Urinary bladder (tissue), 4 donors: ENCODE measurements around the gene ITLN2. TPM values are rescaled to one million over a fixed set of nuclear protein-coding genes. Genes with fewer than 3 reads are reported as not detected.
"Not testable (repeated sequence)": the region's sequence is repeated elsewhere in the genome, so short reads cannot be mapped to it uniquely, and the experiment has no call there.

ENCODE experiments used
- DNase-seq: peaks from one replicate; pipeline ENCODE4 v3.0.0-alpha.2; 2015; ENCODE audit errors: extremely low spot score
- H3K27ac ChIP-seq: one replicate; pipeline ENCODE4 v1.5.1; 2013; ENCODE audit warnings: low read depth, mild to moderate bottlenecking, moderate library complexity
- H3K36me3 ChIP-seq: one replicate; pipeline ENCODE4 v1.6.1; 2013; ENCODE audit warnings: mild to moderate bottlenecking, moderate library complexity; ENCODE audit not compliant: insufficient read depth
- H3K4me1 ChIP-seq: one replicate; pipeline ENCODE4 v1.6.1; 2013; ENCODE audit warnings: mild to moderate bottlenecking, moderate library complexity; ENCODE audit not compliant: insufficient read depth
- H3K4me3 ChIP-seq: one replicate; pipeline ENCODE4 v1.5.1; 2013; ENCODE audit warnings: low read depth, low read length
- WGBS: extraction: QIAGEN DNeasy Blood & Tissue Kit; methylation state at CpG from one replicate; pipeline ENCODE4 v1.1.7; 2013; 5-methylcytosine and 5-hydroxymethylcytosine counted together
- polyA plus RNA-seq: library from polyadenylated mRNA; stranded (reverse); fragments of 200-250 nt; gene quantifications from one replicate; pipeline ENCODE4 v1.2.3, GENCODE V29; 2013
- total RNA-seq: library from RNA; depleted of rRNA; stranded (reverse); fragments of >200 nt; gene quantifications from one replicate; pipeline ENCODE4 v1.2.3, GENCODE V29; 2014
- donor health status: healthy with polysubstance abuse.
- donor health status: healthy.

ITLN2 gene
- total and polyA plus RNA-seq, 2 donors = 0.37 TPM; not detected in 1

DNA sequence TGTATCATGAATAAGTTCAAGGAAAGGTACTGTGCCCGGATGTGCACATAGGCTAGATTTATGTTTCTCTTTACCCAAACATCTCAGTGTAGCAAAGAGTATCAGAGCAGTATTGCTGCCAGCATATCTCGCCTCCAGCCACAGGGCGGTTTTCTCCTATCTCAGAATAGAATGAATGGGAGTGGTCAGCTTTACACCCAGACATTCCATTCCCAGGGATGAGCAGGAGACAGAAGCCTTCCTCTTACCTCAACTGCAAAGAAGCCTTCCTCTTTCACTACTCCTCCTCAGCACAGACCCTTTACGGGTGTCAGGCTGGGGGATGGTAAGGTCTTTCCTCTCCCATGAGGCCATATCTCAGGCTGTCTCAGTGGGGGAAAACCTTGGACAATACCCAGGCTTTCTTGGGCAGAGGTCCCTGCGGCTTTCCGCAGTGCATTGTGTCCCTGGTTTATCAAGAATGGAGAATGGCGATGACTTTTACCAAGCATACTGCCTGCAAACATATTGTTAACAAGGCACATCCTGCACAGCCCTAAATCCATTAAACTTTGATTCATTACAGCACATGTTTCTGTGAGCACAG, 7.3 kb downstream of the ITLN2 start:
- DNase-seq, H3K4me3 ChIP-seq, H3K36me3 ChIP-seq, H3K4me1 ChIP-seq, H3K27ac ChIP-seq: not testable (repeated sequence)
- 32% methylated on average over 7 of the region's 7 CpGs for WGBS

DNA sequence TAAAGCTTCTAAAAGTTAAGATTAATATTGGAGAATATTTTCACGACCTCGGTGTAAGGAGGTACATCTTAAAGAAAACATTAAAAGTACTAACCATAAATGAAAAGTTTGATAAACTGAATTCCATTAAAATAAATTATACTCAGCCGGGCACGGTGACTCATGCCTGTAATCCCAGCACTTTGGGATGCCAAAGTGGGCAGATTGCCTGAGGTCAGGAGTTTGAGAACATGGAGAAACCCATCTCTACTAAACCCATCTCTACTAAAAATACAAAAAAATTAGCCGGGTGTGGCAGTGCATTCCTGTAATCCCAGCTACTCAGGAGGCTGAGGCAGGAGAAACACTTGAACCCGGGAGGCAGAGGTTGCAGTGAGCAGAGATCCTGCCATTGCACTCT, 8.7 kb downstream of the ITLN2 start:
- H3K36me3 ChIP-seq, H3K4me1 ChIP-seq, DNase-seq, H3K4me3 ChIP-seq, H3K27ac ChIP-seq: not testable (repeated sequence)
- WGBS = 62% methylated on average over 6 of the region's 6 CpGs

DNA sequence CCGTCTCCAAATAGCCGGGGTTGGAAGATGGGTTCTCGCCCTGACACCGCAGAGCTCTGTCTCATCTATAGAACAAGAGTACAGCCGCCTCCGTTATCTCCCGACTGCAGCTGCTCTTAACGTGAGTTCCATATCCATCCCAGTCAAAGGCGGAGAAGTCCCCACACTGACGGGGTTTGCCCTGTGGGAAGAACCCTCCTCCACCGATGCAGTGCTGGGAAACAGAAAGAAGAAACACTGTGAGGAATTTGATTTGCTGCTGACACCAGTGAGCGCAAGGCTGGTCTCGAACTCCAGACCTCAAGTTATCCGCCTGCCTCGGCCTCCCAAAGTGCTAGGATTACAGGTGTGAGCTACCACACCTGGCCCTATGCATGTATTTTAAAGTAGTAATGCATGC, 9.5 kb downstream of the ITLN2 start:
- WGBS = 81% methylated on average over 15 of the region's 15 CpGs
- Histone ChIP-seq H3K4me1 (no peaks in the 10 kb centered on the region), H3K4me3 (no peak overlapping the region), H3K27ac (no peak overlapping the region), H3K36me3 (no peaks in the 10 kb centered on the region)
- DNase-seq = no peak

DNA sequence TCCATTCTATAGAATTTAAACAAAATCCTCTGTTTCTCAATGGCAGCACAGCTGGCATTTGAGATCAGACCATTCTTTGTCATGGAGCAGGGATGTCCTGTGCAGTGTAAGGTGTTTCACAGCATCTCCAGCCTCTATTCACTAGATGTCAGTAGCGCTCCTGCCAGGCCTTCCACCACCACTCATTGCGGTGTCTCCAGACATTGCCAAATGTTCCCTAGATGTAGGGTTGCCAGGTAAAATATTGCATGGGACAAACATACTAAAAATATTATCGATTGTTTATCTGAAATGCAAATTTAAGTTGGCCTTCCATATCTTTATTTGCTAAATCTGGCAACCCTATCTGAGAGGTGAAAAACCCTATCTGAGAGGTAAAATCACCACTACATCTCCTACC, 11.7 kb downstream of the ITLN2 start:
- H3K36me3 ChIP-seq = no peaks in the 10 kb centered on the region
- H3K4me3 ChIP-seq = no peak overlapping the region
- no peak for DNase-seq

DNA sequence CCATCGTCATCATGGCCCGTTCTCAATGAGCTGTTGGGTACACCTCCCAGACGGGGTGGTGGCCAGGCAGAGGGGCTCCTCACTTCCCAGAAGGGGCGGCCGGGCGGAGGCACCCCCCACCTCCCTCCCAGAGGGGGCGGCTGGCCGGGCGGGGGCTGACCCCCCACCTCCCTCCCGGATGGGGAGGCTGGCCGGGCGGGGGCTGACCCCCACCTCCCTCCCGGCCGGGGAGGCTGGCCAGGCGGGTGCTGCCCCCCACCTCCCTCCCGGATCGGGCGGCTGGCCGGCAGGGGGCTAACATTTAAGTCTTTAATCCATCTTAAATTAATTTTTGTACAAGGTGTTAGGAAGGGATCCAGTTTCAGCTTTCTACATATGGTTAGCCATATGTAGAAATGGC, 17.9 kb downstream of the ITLN2 start:
- 92% methylated on average over 19 of the region's 19 CpGs for WGBS
- H3K4me3 ChIP-seq, H3K4me1 ChIP-seq, H3K36me3 ChIP-seq, DNase-seq, H3K27ac ChIP-seq: not testable (repeated sequence)

More for the DNA sequence above, 11.7 kb downstream of the ITLN2 start:
- Histone ChIP-seq H3K4me1 (no peaks in the 10 kb centered on the region), H3K27ac (no peak overlapping the region)
- 87% methylated on average over 3 of the region's 3 CpGs for WGBS

DNA sequence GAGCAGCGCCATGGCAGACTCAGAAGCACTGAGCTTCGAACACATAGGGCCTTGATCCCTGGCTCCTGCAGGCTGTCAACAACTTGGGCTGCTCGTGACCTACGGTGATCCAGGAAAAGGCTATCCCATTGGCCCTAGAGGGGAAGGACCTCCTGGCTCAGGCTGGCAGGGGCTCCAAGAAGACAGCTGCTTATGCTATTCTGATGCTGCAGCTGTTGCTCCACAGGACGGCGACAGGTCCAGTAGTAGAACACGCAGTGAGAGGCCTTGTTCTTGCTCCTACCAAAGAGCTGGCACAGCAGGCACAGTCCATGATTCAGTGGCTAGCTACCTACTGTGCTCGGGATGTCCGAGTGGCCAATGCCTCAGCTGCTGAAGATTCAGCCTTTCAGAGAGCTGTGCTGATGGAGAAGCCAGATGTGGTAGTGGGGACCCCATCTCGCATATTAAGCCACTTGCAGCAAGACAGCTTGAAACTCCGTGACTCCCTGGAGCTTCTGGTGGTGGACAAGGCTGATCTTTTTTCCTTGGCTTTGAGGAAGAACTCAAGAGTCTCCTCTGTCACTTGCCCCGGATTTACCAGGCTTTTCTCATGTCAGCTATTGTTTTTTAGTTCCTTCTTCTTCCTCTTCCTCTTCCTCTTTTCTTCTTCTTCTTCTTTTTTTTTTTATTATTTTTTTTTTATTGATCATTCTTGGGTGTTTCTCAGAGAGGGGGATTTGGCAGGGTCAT, 18.9 kb downstream of the ITLN2 start:
- WGBS = 87% methylated on average over 12 of the region's 12 CpGs
- Histone ChIP-seq H3K4me3 (no peak overlapping the region), H3K36me3 (no peaks in the 10 kb centered on the region), H3K4me1 (no peaks in the 10 kb centered on the region), H3K27ac (no peak overlapping the region)
- DNase-seq = no peak

DNA sequence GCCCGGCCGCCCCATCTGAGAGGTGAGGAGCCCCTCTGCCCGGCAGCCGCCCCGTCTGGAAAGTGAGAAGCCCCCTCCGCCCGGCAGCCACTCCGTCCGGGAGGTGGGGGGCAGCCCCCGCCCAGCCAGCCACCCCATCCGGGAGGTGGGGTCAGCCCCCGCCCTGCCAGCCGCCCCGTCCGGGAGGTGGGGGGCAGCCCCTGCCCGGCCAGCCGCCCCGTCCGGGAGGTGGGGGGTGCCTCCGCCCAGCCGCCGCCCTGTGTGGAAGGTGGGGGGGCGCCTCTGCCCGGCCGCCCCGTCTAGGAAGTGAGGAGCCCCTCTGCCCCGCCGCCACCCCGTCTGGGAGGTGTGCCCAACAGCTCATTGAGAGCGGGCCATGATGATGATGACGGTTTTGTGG, 21.3 kb downstream of the ITLN2 start:
- WGBS = 97% methylated on average over 31 of the region's 31 CpGs
- not testable (repeated sequence) for H3K36me3 ChIP-seq, DNase-seq, H3K27ac ChIP-seq, H3K4me3 ChIP-seq, H3K4me1 ChIP-seq

DNA sequence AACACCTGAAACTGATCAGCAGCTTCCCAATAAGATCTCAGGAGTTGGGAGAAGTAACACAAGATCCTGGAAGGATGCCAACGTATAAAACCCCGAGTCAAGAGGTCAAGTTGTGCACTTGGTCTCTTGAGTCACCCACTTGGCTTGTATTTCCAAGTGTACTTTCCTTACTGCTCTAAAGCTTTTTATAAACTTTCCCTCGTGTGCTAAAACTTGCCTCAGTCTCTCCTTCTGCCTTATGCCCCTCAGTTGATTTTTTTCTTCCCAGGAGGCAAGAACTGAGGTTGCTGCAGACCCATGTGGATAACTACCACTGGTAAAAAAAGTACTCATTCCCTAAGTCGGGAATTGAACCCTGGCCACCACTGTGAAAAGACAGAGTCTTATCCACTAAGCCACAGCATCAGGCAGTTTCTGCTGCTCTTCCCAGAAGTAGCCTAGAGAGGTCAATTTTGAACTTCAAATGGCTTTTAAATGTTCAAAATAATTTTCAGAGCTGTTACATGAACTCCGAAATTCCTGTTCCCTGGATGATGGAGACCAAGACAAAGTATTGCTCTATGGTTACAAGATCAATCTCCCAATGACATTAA, 28.9 kb downstream of the ITLN2 start:
- no peak for DNase-seq
- no peaks in the 10 kb centered on the region for H3K4me1 ChIP-seq
- H3K4me3 ChIP-seq = no peak overlapping the region
- no peak overlapping the region for H3K27ac ChIP-seq
- 62% methylated on average over 5 of the region's 5 CpGs for WGBS
- H3K36me3 ChIP-seq = no peaks in the 10 kb centered on the region

DNA sequence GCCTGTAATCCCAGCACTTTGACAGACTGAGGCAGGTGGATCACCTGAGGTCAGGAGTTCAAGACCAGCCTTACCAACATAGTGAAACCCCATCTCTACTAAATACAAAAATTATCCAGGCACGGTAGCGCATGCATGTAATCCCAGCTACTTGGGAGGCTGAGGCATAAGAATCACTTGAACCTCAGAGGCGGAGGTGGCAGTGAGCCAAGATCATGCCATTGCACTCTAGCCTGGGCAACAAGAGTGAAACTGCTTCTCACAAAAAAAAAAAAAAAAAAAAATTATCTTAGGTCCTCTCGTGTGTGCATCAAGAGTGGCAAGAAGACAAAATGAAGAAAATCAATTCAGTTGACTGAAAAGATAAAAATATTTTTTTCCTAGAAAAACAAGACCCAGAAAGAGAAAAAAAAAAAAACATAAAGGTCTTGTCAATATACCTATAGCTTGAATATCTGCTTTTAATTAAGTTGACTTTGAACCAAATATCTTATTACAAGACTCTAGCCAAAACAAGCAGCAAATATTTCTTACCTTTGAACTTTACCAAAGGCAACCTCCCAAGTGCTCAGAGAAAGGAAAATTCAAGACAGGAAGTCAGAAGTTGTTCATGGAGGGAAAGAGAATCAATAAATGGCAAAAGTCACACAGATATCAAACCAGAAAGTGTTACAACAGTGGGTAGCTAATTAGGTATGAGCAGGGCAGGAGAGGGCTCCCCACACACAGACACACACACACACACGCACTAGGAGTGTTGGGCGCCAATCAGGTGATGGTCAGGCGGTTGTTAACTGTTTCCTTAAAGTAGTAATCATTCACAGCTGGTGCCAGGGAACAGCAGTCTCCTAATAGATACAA, 29.6 kb downstream of the ITLN2 start:
- H3K4me3 ChIP-seq = no peak overlapping the region
- no peaks in the 10 kb centered on the region for H3K36me3 ChIP-seq
- no peak for DNase-seq
- no peaks in the 10 kb centered on the region for H3K4me1 ChIP-seq
- 82% methylated on average over 7 of the region's 7 CpGs for WGBS
- no peak overlapping the region for H3K27ac ChIP-seq

DNA sequence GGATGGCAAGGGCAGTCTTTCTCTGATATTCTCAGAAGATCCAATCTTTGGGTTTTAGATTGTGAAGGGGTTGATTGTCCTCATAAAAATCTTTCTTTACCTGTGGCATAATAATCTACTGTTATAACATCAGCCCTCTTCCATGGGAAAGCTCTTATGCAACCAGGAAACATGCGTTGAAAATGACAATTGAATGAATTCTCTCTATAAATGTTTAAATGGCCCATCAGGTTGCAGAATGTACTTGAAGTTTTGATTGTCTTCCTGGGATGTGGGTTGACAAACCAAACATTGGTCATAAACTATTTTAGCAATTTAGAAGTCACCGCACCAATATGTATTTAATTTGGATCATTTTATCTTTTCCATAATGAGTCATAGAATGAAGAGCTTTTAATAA, 37.9 kb downstream of the ITLN2 start:
- DNase-seq = no peak
- Histone ChIP-seq H3K4me3 (no peak overlapping the region), H3K4me1 (no peaks in the 10 kb centered on the region), H3K27ac (no peak overlapping the region), H3K36me3 (no peaks in the 10 kb centered on the region)
- 87% methylated on average over 2 of the region's 2 CpGs for WGBS

DNA sequence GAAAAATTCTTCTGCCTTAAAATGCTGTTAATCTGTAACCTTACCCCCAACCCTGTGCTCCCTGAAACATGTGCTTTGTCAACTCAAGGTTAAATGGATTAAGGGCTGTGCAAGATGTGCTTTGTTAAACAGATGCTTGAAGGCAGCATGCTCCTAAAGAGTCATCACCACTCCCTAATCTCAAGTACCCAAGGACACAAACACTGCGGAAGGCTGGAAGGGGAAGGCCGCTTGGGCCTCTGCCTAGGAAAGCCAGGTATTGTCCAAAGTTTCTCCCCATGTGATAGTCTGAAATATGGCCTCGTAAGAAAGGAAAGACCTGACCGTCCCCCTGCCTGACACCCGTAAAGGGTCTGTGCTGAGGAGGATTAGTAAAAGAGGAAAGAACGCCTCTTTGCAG, 41.4 kb downstream of the ITLN2 start:
- 69% methylated on average over 6 of the region's 6 CpGs for WGBS
- H3K27ac ChIP-seq, H3K4me1 ChIP-seq: not testable (repeated sequence)

DNA sequence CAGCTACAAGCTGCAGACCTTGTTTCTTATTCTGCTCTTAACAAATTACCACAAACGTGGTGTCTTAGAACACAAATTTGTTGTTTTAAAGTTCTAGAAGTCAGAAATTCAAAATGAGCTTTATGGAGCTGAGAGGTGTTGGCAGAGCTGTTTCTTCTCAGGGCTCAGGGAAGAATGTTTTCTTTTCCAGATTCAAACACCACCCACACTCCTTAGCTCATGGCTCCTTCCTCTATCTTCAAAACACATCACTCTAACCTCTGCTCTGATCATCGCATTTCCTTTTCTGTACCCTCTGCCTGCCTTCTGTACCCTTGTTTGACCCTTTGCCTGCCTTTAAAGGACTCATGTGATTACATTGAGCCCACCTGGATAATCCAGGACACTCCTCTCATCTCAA, 42.7 kb downstream of the ITLN2 start:
- Histone ChIP-seq H3K36me3 (no peaks in the 10 kb centered on the region), H3K27ac (no peak overlapping the region), H3K4me3 (no peak overlapping the region), H3K4me1 (no peaks in the 10 kb centered on the region)
- DNase-seq = no peak
- 28% methylated on average over 2 of the region's 2 CpGs for WGBS

More for the DNA sequence above, 41.4 kb downstream of the ITLN2 start:
- DNase-seq, H3K36me3 ChIP-seq, H3K4me3 ChIP-seq: not testable (repeated sequence)

DNA sequence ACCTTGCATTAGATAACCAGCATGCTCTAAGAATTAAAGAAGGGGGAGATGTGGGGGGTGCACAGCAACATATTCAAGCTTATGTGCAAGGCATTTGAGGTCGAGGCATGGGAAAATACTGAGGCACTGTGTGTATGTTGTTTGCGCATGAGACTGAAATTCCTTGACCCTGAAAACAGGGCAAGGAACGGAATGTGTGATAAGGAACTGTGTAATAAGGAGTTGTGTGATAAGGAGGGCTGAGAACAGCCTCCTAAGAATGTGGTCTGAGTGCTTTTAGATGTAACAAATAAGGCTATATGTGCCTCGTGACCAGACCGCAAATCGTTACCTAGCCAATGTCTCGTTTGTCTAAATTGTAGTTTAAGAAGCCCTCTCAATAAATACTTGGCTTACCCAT, 43.2 kb downstream of the ITLN2 start:
- 15% methylated on average over 7 of the region's 7 CpGs for WGBS
- no peak overlapping the region for H3K27ac ChIP-seq
- no peaks in the 10 kb centered on the region for H3K4me1 ChIP-seq

More for the DNA sequence above, 43.2 kb downstream of the ITLN2 start:
- no peaks in the 10 kb centered on the region for H3K36me3 ChIP-seq
- no peak overlapping the region for H3K4me3 ChIP-seq
- no peak for DNase-seq
